OCI-M1 (cell line): ENCODE measurements around the gene JDP2.
"Not testable (repeated sequence)": the region's sequence is repeated elsewhere in the genome, so short reads cannot be mapped to it uniquely, and the experiment has no call there.

Experiments used
- DNase-seq: peaks from one replicate; lab custom pipeline; 2025; lab: John Stamatoyannopoulos, UW

Gene JDP2

DNA sequence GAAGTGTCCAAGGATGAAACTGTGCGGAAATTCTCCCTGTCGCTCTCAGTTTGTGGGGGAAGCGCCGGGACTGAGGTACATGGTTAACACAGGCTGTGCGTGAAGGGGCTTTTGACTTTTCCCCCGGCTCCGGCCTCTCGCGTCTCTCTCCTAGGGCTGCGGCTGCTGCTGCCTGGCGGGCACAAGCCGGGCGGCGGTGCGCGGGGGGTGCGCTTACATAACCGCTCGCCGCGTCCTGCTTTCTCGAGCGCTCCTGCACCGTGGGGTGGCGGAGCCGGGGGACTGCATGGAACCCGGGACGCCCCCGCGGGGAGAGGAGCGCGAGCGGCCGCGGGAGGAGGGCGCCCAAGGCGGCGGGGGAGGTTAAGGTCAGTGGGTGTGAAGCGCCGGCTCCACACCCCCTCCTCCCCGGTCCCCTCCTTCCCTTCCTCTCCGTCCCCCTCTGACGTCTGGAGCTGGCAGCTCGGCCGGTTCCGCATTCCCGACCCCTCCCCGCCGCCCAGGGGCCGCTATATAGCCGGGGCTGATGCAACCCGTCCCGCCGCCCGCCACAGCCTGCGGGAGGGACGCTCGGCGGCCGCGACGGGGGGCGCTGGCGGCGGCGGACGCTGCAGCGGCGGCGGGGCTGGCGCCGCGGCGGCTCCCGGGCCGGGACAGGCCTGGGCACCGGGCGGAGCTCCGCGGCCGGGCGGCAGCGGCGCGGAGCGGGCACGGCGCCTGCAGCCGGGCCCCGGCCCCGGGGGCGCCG, at the start of gene JDP2:
Gene JDP2, plus strand, starts transcription at position 541 of the 748 bp plus-strand sequence. CDS start 9,899 bp downstream, outside the sequence.
- DNase-seq: peak; percentile 79

- no peak for DNase-seq
Measured at GRCh38 chr14:75379246-75379929, 48.4 kb upstream of the JDP2 start.

DNA sequence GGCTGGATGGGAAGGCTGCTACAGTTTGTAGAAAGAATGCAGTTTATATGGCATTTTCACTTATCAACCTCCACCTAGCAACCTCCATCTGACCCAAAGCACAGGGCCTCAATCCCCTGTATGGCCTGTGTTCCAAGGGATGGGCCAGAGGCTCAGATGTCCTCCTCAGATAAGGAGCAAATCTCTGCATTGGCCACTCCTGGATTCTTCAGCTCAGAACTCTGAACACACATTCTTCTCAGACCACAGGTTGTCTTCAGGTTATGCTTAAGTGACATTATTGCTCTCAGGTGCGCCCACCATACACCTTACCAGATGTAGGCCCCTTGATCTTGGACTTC, 47.9 kb upstream of the JDP2 start:
- DNase-seq: no peak

DNA sequence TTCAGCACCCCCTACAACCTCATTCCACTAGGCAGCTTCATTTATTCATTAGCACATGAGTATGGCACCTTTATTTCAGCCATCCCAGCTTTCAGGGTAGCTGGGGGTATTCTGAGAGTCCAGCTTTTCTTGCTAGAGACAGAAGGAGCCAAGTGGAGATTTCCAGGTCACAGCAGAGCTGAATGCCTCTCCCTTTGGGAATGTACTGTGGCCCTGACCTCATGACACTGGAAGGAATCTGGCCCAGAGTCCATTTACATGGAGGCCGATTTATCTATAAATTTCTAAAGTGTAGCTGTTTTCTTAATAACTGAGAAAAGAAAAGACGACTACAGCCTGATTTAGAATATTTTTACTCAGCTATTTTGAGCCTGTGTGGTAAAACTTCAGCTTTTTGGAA, 47.2 kb upstream of the JDP2 start:
- no peak for DNase-seq

DNA sequence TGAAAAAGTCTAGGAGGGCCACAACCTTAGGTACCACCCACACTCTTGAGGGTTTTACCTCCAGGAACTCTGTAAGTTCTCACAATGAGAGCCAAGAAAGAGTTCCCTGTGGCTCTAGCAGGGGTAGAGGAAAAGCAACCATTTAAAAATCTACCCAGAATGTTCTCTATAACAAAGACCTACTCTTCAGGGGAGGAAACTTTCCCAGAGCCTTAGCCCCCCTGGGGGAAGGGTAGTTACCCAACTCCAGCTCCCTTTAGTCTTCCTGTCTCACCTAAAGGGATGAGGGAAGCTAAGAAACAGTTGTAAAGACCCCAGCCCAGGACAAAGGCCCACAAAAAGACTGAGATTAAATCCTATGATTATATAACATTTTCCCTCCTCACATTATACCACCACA, 46.2 kb upstream of the JDP2 start:
- no peak for DNase-seq

DNA sequence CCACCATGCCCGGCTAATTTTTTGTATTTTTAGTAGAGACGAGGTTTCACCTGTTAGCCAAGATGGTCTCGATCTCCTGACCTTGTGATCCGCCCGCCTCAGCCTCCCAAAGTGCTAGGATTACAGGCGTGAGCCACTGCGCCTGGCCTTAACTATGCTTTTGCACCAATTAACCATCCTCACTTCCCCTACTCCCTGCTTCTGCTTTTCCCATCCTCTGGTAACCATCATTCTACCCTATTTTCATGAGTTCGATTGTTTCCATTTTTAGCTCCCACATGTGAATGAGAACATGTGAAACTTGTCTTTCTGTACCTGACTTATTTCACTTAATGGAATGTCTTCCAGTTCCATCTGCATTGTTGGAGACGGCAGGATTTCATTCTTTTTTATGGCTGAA, 44.6 kb upstream of the JDP2 start:
- not testable (repeated sequence) for DNase-seq

- DNase-seq: no peak
Measured at GRCh38 chr14:75383721-75384120, 44.1 kb upstream of the JDP2 start.

GRCh38 chr14:75389679-75390078, 38.1 kb upstream of the JDP2 start:
- no peak for DNase-seq

DNA sequence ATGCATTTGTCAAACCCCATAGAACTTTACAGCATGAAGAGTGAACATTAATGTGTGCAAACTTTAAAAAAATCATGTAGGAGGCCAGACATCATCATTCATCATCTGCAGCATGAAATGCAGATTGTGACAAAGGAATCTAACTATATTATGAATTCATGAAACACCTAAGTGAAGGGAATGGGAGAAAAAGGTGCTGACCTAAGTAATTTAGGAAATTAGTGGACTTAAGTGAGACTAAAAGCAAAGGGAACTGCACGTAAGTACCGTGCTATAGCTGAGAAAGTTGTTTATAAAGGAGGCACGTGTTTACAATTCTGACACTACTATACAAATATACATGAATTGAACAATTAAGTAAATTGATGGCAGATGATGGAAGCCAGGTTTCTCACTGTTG, 37.6 kb upstream of the JDP2 start:
- no peak for DNase-seq

- DNase-seq: no peak
Measured at GRCh38 chr14:75391953-75392352, 35.9 kb upstream of the JDP2 start.

DNA sequence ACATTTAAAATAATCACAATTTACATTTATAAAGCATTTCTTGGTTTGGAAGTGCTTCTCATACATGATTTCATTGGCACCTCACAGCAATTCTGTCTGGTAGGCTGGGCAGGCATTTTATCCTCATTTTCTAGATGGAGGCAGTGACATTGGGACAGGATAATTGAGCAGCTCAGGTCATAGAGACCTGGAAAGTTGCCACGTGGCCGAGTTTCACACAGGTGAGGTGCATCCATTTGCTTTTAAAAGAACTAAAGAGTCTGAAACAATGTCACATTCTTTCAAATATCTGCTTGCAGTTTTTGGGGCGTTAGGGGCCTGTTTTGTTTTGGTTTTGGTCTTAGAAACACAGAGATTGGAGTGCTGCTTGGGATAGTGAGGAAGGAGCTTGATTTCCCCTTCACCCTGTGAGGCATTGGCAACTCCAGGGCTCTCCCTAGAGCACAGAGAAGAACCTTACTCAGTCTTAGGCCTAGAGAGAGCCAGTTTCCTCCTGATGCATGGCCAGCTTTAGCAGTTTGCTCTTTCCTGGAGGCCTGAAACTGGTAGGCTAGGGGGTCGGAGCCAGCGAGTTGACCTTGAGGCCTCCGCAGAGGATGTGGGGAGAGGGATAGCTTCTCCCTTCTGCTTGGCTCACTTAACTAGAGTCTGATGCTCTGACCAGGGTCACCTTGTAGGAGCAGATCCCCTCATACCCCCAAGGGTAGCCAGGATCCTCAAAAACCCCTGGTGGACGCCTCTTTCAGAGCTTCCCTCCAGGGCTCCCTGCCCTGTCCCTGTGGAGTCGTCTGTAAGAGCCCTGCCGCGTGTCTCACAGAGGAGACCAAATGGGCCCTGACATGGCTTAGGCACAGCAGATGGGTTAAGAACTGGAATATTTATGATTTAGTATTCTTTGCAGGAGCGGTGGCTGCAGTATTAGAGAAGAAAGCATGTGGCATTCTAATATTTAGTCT, 34.9 kb upstream of the JDP2 start:
- DNase-seq: no peak

DNA sequence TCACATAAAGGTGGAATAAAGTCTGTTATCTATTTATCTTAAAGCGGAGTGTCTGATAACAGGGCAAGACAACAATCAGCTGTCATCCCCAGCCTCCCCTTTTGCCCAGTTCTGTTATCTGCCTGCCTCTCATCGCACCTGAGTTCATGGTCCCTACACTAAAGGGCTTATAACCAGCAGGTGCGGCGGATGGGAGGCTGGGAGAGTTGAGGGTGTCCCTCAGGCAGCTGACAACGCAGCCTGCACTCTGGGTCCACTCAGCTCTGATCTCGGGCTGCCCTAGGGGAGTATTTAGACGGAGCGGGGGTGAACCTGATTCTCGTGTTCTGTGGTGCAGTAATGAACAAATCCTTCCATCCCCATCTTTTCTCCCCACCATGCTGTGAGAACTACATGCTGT, 34.0 kb upstream of the JDP2 start:
- DNase-seq: no peak

- DNase-seq: no peak
Measured at GRCh38 chr14:75395862-75396261, 32.0 kb upstream of the JDP2 start.

- DNase-seq: no peak
Measured at GRCh38 chr14:75399321-75399720, 28.5 kb upstream of the JDP2 start.

- no peak for DNase-seq
Measured at GRCh38 chr14:75399843-75400775, 27.7 kb upstream of the JDP2 start.

GRCh38 chr14:75401361-75401760, 26.5 kb upstream of the JDP2 start:
- no peak for DNase-seq

GRCh38 chr14:75402867-75403413, 24.9 kb upstream of the JDP2 start:
- DNase-seq: peak; percentile 21

DNA sequence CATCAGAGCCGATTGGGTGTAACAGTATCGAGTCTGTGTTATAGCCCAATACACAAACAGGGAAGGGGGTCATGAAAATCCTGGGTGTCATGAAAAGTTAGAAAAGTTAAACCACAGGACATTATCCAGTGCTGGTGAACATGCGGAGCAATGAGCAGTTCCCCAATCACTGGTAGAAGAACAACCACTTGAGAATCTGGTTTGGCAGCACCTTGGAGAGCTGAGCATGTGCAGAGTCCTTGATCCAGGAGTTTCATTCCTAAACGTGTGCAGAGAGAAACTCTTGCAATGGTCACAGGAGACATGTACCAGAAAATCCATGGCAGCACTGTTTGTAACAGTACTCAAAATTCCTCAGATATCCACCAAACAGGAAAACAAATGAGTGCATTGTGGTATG, 23.0 kb upstream of the JDP2 start:
- no peak for DNase-seq

- no peak for DNase-seq
Measured at GRCh38 chr14:75406102-75406501, 21.7 kb upstream of the JDP2 start.

GRCh38 chr14:75406856-75407255, 21.0 kb upstream of the JDP2 start:
- DNase-seq: no peak
